T1000 (cell line): ENCODE measurements around the gene PICALM.

ENCODE experiments used
- DNase-seq: peaks from one replicate; lab custom pipeline; 2025; ENCODE audit warnings: mixed read lengths; lab: John Stamatoyannopoulos, UW

The PICALM gene

GRCh38 chr11:86050196-86050709 lies 18.6 kb downstream of the PICALM start:
- DNase-seq = no peak

DNA sequence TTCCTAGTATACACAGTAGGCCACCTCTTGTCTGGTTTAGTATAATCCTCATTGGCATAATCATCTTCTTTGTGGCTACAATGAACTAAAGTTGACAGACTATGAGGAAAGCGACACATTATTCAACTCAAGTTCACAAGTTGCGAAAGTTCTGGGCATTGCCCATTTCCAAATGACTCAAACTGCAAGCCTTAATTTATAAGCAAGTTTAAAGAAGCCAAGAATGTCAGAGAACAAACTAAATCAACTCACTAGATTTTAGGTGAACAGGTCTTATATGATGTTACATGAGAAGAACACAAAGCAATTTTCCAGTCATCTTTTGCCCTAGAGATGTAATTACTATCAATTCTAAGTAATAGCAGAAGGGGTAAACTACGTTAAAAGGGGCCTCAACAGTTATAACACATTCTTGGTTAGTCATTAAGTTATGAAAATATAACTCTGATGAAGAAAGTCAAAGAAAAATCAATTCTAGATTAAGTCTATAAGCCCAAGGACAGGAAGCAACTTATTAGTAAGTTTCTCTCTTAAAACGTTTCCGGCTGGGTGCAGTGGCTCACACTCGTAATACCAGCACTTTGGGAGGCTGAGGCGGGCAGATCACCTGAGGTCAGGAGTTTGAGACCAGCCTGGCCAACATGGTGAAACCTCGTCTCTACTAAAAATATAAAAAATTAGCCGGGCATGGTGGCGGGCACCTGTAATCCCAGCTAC lies 21.5 kb downstream of the PICALM start:
- no peak for DNase-seq

DNA sequence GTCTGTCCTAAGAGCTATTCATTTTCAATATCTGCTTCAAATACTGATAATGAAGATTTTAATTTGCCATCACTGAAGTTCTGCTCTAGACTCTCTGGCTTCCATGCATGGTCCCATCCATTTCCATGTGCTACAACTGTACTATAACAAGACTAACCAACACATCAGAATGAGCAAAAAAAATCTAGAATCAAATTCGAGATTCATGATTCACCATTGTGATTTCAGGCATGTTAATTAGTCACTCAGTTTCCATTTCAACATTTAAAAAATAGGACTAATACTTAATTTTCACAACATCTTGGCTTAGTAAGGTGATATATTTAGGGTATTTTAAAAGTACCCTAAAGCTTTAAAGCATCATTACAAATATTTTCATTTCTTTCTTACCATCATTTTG lies 22.8 kb downstream of the PICALM start:
- no peak for DNase-seq

GRCh38 chr11:86043765-86044503 lies 24.9 kb downstream of the PICALM start:
- DNase-seq = no peak

DNA sequence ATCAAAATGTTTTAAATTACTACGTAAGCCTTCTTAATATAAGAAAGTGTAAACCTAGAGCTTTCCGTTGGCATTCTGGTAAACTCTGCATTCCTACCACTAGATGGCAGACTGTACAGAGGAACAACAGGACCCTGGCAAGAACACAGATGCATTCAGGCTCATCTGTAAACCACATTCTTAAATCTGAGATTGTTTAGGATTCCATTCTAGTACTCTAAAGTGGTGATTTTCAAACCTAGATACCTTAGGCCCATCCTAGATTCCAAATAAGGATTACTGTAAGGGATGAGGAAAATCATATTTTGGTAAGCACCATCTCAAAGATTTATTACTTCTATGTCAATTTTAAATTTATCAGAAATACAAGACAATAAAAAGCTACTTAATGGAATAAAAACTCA lies 26.9 kb downstream of the PICALM start:
- peak; percentile 10 for DNase-seq

GRCh38 chr11:86040919-86041850 lies 27.7 kb downstream of the PICALM start:
- no peak for DNase-seq

DNA sequence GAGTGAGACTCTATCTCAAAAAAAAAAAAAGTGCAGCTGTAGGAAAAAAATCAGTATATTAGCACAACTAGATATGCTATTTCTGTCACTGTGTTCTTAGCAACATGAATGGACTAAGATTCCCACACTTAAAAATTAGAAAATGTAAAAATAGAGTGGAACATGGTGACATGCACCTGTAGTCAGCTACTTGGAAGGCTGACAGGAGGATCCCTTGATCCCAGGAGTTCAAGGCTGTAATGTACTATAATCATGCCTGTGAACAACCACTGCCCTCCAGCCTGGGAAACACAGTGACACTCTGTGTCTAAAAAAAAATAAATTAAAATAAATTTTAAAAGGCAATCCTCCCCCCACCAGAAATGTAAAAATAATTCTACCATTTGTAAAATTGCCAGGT lies 29.8 kb downstream of the PICALM start:
- DNase-seq = no peak

DNA sequence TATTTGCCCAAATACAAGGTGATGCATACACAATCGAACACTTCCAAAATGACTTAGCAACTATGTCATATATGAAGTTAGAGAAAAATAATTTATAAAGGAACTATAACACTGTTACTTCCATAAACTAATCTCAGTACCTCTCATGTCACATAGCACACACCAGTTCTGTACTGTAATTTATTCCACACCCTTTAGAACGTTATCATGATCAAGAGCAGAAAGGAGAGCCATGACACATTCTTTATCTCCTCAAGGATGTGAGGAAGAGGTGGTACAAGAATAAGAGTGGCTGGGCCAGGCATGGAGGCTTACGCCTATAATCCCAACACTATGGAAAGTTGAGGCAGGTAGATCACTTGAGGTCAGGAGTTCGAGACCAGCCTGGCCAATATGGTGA lies 31.1 kb downstream of the PICALM start:
- no peak for DNase-seq

- DNase-seq = no peak
Measured at GRCh38 chr11:86035920-86036319, 33.0 kb downstream of the PICALM start.

- no peak for DNase-seq
Measured at GRCh38 chr11:86035164-86035563, 33.7 kb downstream of the PICALM start.

DNA sequence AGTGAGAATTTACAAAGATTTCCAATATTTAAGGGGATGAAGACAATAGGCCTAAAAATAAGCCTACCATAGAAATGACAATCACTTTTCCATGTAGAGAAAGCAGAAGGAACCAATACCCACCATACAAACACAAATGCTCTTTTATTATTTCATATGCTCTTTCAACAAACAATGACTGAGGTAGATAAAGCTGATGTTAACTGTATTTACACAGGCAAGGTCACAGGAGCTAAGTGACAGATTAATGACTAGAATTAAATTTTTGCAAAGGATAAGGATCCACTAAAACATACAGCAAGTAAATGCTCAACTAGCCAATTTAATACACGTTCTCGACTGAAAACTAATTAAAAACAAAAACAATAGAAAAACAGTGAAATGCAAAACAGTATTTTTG lies 34.2 kb downstream of the PICALM start:
- no peak for DNase-seq

- DNase-seq = no peak
Measured at GRCh38 chr11:86021377-86021776, 47.5 kb downstream of the PICALM start.

DNA sequence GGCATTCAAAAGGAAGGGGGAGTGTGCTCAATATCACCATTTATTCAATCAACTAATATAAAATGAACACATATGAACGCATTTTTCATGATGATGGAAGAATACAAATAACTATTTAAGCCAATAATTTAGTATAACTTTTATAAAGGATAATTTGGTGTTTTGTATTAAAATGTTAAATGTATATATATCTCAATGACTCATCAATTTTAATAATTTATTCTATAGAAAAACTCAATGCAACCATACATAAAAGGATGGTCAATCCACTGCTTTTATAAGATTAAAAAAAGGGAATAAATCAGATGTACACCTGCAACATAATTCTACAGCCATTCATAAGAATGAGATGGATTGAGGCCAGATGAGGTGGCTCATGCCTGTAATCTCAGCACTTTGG lies 50.6 kb downstream of the PICALM start:
- no peak for DNase-seq

GRCh38 chr11:86016451-86016850 lies 52.4 kb downstream of the PICALM start:
- DNase-seq = no peak

- DNase-seq = no peak
Measured at GRCh38 chr11:86015699-86016098, 53.2 kb downstream of the PICALM start.

DNA sequence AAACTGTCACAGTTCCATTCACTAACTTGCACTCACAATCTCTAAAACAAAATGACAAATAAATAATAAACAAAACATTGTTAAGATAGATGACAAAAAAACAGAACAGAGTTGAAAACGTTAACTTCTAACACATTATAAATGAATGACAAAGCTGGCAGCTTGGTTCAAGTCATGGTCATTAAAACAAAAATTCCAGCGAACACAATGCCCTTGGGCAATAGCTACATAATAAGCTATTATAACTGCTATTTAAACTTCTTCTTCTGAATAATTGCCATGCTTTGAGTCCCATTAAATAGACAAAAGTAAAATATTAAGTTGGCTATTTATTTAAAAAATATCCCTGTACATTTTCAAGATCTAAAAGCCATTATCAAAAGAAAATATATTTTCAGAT lies 54.7 kb downstream of the PICALM start:
- DNase-seq = no peak

- DNase-seq = no peak
Measured at GRCh38 chr11:86013713-86014112, 55.2 kb downstream of the PICALM start.

GRCh38 chr11:86011175-86011574 lies 57.7 kb downstream of the PICALM start:
- no peak for DNase-seq

GRCh38 chr11:86003654-86004053 lies 65.2 kb downstream of the PICALM start:
- no peak for DNase-seq

- DNase-seq = no peak
Measured at GRCh38 chr11:86002431-86002830, 66.5 kb downstream of the PICALM start.

GRCh38 chr11:85991508-85991907 lies 77.4 kb downstream of the PICALM start:
- DNase-seq = no peak

GRCh38 chr11:85989746-85990145 lies 79.1 kb downstream of the PICALM start:
- no peak for DNase-seq
